Right lobe of liver (tissue), 4 donors: Measurements from ENCODE around the gene YDJC.

Experiments used
- POLR2A ChIP-seq: fragments of 450-650 bp; IDR thresholded peaks from one replicate; pipeline ENCODE4 v1.6.1; 2017; ENCODE audit warnings: antibody characterized with exemption, mild to moderate bottlenecking
- TF ChIP-seq, protein P1 (sequence below), 4 donors: fragments of 200-600 bp in 3 of 4; fragments of 450-650 bp in 1 of 4; IDR thresholded peaks; one replicate each; pipeline versions ENCODE4 v1.5.1 to v1.8.0; 2016 to 2022; ENCODE audit warnings: antibody characterized with exemption in 4 of 4, mild to moderate bottlenecking in 2 of 4
- donor health status: DM: no; HTN: no; CAD: no.
- donor health status: DM: no; HTN: no; CAD: no.
- donor health status: DM: no; HTN: yes; CAD: no.

DNA sequence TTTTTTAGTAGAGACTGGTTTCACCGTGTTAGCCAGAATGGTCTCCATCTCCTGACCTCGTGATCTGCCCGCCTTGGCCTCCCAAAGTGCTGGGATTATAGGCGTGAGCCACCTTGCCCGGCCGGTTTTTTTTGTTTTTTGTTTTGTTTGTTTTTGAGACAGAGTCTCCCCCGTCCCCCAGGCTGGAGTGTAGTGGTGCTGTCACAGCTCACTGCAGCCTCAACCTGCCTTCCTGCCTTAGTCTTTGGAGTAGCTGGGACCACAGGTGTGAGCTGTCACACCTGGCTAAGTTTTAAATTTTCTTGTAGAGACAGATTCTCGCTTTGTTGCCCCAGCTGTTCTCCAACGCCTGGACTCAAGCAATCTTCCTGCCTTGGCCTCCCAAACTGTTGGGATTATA is 39.2 kb upstream of the YDJC start:
- TF ChIP-seq, protein P1, sequence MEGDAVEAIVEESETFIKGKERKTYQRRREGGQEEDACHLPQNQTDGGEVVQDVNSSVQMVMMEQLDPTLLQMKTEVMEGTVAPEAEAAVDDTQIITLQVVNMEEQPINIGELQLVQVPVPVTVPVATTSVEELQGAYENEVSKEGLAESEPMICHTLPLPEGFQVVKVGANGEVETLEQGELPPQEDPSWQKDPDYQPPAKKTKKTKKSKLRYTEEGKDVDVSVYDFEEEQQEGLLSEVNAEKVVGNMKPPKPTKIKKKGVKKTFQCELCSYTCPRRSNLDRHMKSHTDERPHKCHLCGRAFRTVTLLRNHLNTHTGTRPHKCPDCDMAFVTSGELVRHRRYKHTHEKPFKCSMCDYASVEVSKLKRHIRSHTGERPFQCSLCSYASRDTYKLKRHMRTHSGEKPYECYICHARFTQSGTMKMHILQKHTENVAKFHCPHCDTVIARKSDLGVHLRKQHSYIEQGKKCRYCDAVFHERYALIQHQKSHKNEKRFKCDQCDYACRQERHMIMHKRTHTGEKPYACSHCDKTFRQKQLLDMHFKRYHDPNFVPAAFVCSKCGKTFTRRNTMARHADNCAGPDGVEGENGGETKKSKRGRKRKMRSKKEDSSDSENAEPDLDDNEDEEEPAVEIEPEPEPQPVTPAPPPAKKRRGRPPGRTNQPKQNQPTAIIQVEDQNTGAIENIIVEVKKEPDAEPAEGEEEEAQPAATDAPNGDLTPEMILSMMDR (IDR thresholded peaks at IDR 0.05) = no peak
- TF ChIP-seq POLR2A = no peak
